Neuron (in vitro differentiated cells): ENCODE measurements around the gene BANK1.

Source experiments
- H2AFZ ChIP-seq: one replicate; pipeline ENCODE4 v1.6.1; 2013; ENCODE audit warnings: low read depth, mild to moderate bottlenecking, inconsistent platforms, low read length, moderate library complexity
- H3K27me3 ChIP-seq: one replicate; pipeline ENCODE4 v1.6.1; 2013; ENCODE audit warnings: low read length; ENCODE audit not compliant: insufficient read depth
- H3K36me3 ChIP-seq: one replicate; pipeline ENCODE4 v1.6.1; 2013; ENCODE audit warnings: low read length; ENCODE audit not compliant: insufficient read depth
- H3K4me1 ChIP-seq: one replicate; pipeline ENCODE4 v1.6.1; 2013; ENCODE audit warnings: low read length; ENCODE audit not compliant: insufficient read depth
- H3K4me3 ChIP-seq: 2 replicates; pipeline ENCODE4 v1.5.1; 2013; ENCODE audit warnings: mild to moderate bottlenecking, low read length, moderate library complexity
- H3K9me3 ChIP-seq: one replicate; pipeline ENCODE4 v1.6.1; 2013; ENCODE audit warnings: low read length

Gene BANK1

DNA sequence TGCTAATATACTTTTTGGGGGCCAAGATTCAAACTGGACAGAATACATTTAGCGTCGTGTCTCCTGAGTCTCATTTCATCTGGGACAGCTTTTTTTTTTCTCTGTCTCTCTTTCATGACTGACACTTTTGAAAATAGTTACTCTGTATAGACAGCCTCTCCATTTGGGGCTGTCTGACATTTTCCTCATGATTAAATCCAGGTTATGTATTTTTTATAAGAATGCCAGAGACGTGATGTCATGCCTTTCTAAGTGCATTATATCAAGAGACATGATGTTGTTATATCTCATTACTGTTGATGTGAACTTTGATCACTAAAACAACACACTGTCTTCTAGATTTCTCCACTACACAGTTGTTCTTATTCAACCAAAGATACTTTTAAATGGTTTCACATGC is 199.0 kb downstream of the BANK1 start:
- Histone ChIP-seq H2AFZ (no peak overlapping the region), H3K27me3 (no peaks in the 10 kb centered on the region), H3K9me3 (no peaks in the 10 kb centered on the region), H3K4me1 (no peaks in the 10 kb centered on the region), H3K36me3 (no peaks in the 10 kb centered on the region), H3K4me3 (no peak overlapping the region)

DNA sequence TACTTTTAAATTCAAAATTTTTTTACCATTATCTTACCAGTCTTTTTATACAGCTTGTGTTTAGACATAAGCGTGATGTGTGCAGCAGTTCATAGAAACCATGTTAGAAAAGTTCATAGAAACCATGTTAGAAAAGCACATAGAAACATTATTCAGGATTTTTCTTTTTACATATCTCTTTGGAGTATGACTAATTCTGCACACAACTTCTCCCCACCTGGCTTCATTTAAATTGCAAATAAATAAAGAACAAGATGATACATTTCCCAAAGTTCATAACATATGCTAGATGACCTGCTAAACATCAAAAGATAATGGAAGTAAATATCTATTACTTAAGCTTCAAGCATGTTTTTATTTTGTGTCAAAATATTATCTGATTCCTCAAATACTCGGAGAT is 201.9 kb downstream of the BANK1 start:
- Histone ChIP-seq H3K36me3 (no peaks in the 10 kb centered on the region), H2AFZ (no peak overlapping the region), H3K4me3 (no peak overlapping the region), H3K4me1 (no peaks in the 10 kb centered on the region), H3K9me3 (no peaks in the 10 kb centered on the region), H3K27me3 (no peaks in the 10 kb centered on the region)

DNA sequence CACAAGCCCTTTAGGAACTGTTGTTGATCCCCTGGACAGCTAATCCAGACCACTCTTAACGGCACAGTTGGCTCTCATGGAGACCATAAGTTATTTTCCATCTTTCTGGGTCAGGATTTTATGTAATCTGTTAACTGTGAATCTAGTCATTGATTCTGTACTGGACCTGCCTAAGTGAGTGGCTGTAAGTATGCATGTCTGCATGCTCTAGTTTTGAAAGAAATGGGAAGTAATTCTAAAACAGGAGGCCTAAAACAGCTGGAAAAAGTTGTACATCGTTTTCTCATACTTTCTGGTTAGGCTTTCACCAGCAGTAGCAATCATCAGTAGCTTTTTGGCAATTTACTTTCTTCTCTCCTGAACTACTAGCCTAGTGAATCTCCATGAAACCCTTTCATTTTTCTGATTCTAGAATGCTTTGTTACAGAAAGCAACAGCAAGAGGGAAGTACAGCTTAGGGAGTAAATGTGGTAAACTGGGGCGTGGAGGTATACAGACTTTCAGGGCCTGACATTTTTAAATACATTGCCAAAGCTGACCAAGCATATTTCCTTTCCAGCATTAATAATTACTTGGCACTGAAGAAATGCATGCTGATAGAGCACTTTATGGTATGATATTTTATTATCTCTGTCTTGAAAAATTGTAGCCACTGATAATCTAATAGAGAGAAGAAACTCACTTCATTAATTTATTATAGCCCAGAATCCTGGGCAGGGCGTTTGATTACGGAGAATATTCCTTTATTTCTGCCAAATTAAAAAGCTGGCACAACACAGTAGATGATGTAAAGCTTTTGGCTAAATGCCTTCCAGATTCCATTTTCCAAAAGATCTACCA is 202.7 kb downstream of the BANK1 start:
- Histone ChIP-seq H3K36me3 (no peaks in the 10 kb centered on the region), H3K4me1 (no peaks in the 10 kb centered on the region), H3K27me3 (no peaks in the 10 kb centered on the region), H3K9me3 (no peaks in the 10 kb centered on the region), H2AFZ (no peak overlapping the region), H3K4me3 (no peak overlapping the region)

DNA sequence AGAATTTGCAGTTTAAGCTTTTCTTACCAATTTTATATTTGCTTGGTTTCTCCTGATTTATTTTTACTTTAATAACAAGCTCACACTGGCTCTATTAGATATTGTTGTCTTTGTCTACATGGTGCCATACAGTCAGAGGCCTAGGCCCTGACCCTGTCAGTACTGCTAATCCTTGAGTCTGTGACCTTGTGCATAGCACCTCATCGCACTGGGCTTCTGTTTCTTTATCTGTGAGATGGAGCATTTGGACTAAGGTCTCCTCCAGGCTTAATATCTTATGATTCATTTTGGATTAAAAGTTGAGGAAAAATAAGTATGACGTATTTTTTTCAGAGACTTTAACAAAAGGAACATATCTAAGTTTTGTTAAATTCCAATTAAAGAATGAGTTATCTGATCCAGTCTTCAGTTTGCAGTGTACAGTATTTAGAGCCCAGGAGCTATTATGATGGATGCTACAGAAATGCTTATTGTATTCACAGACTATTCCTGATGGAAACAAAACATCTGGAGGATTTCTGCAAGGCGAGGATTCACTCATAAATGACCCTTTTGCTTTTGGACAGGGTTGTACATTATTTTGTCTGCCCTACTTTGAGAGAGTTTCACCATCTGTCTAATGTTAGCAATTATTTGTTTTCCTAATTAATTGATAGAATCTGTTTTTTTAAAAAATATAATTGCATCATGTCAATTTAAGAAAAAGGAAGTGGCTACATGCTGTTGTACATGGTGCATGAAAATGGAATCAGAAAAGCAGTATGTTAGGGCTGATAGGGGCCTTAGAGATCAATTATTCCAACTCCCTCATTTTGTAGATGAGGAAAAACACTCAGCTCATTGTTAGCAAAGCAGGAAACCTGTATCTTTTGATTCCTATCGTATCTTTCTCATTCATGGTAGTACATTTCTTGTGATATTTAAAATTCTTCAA is 203.6 kb downstream of the BANK1 start:
- Histone ChIP-seq H3K4me3 (no peak overlapping the region), H2AFZ (no peak overlapping the region), H3K9me3 (no peaks in the 10 kb centered on the region), H3K4me1 (no peaks in the 10 kb centered on the region), H3K36me3 (no peaks in the 10 kb centered on the region), H3K27me3 (no peaks in the 10 kb centered on the region)

DNA sequence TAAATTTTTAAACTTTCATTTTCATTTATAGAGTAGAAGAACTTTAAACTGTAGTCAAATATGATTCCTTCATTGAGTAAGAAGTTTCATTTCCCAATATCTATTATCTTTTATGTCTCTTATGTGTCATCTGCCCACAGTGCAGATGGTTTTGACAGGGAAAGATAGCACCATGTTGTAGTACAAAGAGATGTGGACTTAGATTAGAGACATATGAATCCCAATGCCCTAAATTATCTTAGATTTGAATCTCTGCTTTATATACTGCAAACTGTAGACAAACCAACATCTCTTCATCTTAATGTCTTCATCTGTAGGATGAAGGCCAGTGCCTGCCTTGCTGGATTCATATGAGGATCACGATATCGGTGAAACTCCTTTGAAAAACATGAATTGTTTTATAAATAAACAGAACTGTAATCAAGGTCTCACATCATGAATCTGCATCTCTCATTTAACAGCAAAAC is 217.5 kb downstream of the BANK1 start:
- Histone ChIP-seq H3K27me3 (no peaks in the 10 kb centered on the region), H3K36me3 (no peaks in the 10 kb centered on the region), H3K4me3 (no peak overlapping the region), H3K4me1 (no peaks in the 10 kb centered on the region), H3K9me3 (no peaks in the 10 kb centered on the region), H2AFZ (no peak overlapping the region)

DNA sequence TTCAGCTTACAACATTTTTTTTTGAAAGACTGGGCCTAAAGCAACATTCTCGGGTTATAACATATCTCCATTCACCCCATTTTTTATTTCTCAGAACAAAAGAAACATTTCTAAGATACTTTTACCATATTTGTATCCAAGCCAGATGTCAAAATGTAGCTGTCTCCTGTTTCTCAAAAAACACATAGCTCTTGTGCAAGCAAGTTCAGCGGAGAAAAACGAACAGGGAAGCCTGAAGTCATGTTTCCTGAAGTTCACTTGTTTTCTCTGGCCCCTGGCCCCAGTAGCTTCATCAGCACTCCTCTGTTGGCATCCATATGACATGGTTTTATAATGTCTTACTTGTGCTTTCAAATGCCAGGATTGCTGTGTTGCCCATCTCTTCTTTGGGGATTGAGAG is 218.2 kb downstream of the BANK1 start:
- Histone ChIP-seq H3K4me1 (no peaks in the 10 kb centered on the region), H3K4me3 (no peak overlapping the region), H3K9me3 (no peaks in the 10 kb centered on the region), H2AFZ (no peak overlapping the region), H3K27me3 (no peaks in the 10 kb centered on the region), H3K36me3 (no peaks in the 10 kb centered on the region)

DNA sequence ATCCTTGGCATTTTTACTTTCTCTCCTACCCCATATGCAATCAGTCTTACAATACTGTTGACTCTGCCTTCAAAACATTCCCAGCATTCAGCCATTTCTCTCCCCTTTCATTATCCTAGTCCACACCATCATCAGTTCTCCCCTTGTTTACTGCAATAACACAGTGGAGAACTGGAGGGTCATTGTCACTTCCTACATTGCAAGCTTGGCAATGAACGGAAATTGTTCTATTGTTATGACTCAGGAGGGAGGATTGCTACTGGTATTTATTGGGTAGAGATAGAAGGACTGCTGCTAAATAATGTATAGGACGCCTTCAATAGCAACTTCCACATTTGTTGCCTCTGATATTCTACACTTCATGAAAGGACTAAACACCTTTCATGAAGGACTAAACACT is 231.8 kb downstream of the BANK1 start:
- Histone ChIP-seq H3K4me3 (no peak overlapping the region), H3K9me3 (no peaks in the 10 kb centered on the region), H3K27me3 (no peaks in the 10 kb centered on the region), H3K4me1 (no peaks in the 10 kb centered on the region), H3K36me3 (no peaks in the 10 kb centered on the region), H2AFZ (no peak overlapping the region)

DNA sequence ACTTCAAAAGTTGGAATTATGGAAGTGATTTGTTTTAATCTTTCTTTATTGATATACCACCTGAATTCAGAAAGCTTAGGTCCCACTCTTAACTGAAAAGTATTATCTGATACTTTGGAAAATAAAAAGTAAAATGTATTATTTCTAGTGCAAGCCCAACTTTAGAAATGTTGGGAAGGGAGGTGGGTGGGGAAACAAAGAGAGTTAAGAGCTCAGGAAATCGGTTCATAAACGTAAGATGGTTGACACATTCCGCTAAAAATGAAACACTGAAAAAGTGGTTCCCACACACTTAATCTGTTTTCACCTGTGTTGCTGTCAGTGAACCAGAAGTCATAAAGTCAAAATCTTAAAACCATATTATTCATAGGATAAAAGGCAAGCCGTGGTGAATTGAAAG is 237.4 kb downstream of the BANK1 start:
- Histone ChIP-seq H3K9me3 (no peaks in the 10 kb centered on the region), H3K4me1 (no peaks in the 10 kb centered on the region)

DNA sequence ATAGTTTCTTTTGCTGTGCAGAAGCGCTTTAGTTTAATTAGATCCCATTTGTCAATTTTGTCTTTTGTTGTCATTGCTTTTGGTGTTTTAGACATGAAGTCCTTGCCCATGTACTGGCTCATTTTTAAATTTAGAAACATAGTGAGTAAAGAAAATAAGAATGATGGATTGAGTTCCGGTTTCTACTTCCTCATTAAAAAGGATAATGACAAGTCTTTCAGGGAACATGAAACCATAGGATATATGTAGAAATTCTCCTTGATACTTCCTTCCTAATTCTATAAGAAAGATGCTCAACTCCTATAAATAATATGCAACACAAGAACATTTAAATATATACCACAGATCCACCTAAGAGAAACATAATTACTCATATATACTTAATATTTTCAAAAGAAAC is 240.9 kb downstream of the BANK1 start:
- Histone ChIP-seq H3K4me3 (no peak overlapping the region), H3K27me3 (no peaks in the 10 kb centered on the region), H3K36me3 (no peaks in the 10 kb centered on the region), H2AFZ (no peak overlapping the region), H3K9me3 (no peaks in the 10 kb centered on the region), H3K4me1 (no peaks in the 10 kb centered on the region)

More for the DNA sequence above, 237.4 kb downstream of the BANK1 start:
- H2AFZ ChIP-seq = no peak overlapping the region
- no peaks in the 10 kb centered on the region for H3K27me3 ChIP-seq
- no peaks in the 10 kb centered on the region for H3K36me3 ChIP-seq
- no peak overlapping the region for H3K4me3 ChIP-seq

DNA sequence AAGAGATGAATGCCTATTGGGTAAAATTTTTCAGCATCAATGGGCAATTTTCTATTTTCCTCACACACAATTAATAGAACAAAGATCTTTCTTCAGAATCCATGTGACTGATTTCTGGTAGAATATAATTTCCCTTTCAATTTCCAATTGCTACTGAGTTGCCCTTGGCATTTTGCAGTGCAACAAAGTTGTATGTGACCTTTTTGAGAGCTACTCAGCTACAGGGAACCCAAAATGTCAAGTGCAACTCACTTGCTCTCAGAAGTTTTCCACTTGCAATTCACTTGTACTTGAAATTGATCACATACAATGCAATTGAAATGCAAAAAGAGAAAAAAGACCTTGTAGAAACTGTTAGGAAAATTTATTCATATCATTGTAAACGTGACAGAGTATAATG is 245.5 kb downstream of the BANK1 start:
- H3K4me3 ChIP-seq = no peak overlapping the region
- H2AFZ ChIP-seq = no peak overlapping the region
- H3K27me3 ChIP-seq = no peaks in the 10 kb centered on the region
- H3K9me3 ChIP-seq = no peaks in the 10 kb centered on the region
- H3K4me1 ChIP-seq = no peaks in the 10 kb centered on the region
- no peaks in the 10 kb centered on the region for H3K36me3 ChIP-seq

DNA sequence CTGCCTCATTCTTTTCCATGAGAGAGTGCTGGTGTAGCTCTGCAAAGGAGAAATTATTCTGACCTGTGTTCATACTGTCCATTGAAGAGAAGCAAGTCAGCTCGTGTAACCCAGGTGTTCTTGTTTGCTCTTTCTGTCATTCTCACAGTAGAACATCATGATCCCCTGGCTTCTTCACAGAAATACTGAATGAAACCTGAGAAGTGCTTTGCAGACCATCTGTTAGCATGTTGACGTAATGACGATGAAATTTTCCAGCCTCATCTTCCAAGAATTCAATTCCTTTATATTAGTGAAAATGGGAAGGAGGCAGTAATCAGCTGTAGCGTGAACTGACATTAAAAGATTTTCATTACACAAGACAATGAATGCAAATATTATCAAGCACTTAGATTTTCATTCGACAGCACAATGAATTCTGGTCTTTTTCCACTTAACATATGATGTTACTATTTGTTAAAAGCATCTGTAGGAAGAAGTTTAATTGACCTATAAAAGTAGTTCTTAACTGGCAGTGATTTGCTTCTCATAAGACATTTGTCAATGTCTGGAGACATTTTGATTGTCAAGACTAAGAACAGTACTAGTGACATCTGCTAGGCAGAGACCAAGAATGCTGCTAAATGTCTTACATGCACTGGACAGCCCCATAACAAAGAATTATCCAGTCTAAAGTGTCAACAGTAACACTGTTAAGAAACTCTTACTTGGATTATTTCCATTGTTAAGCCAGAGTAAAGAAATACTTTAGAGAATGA is 246.3 kb downstream of the BANK1 start:
- Histone ChIP-seq H3K4me3 (no peak overlapping the region), H3K9me3 (no peaks in the 10 kb centered on the region)

DNA sequence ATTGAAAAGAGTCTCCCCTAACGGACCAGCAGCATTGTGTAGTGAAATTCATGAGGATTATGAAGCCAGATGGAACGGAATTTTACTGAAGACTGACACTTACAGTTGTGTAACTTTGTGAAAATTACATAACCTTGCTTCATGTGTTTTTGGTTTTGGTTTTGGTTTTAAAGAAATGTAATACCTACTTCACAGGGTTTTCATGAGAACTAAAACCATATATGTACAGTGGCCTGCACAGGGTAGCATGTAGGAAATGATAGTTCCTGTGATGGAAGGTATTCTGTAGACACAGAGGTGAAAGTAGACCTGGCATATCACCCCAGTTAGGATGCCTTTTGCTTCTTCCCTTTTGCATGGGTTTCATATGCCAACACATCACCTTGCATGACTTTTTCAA is 247.0 kb downstream of the BANK1 start:
- H3K27me3 ChIP-seq = no peaks in the 10 kb centered on the region

More for the DNA sequence above, 246.3 kb downstream of the BANK1 start:
- no peaks in the 10 kb centered on the region for H3K4me1 ChIP-seq
- H3K27me3 ChIP-seq = no peaks in the 10 kb centered on the region
- H2AFZ ChIP-seq = no peak overlapping the region
- no peaks in the 10 kb centered on the region for H3K36me3 ChIP-seq

More for the DNA sequence above, 247.0 kb downstream of the BANK1 start:
- Histone ChIP-seq H3K9me3 (no peaks in the 10 kb centered on the region), H3K4me1 (no peaks in the 10 kb centered on the region), H2AFZ (no peak overlapping the region), H3K36me3 (no peaks in the 10 kb centered on the region), H3K4me3 (no peak overlapping the region)
